SKM-1 (cell line): ENCODE measurements around the gene RYR3.

ENCODE experiments used
- DNase-seq: peaks from one replicate; lab custom pipeline; 2025; ENCODE audit not compliant: unreplicated experiment; lab: John Stamatoyannopoulos, UW

RYR3 gene

GRCh38 chr15:33317896-33318295, 7.1 kb downstream of the RYR3 start:
- DNase-seq, result no peak

- DNase-seq, result no peak
These were observed 9.2 kb downstream of the RYR3 start for GRCh38 chr15:33320017-33320416.

- no peak for DNase-seq
These were observed 11.3 kb downstream of the RYR3 start for GRCh38 chr15:33322091-33322490.

GRCh38 chr15:33324609-33325008, 13.8 kb downstream of the RYR3 start:
- DNase-seq, result no peak

- no peak for DNase-seq
These were observed 16.1 kb downstream of the RYR3 start for GRCh38 chr15:33326908-33327307.

GRCh38 chr15:33328106-33328505, 17.3 kb downstream of the RYR3 start:
- no peak for DNase-seq

- no peak for DNase-seq
These were observed 18.7 kb downstream of the RYR3 start for GRCh38 chr15:33329457-33329856.

GRCh38 chr15:33330931-33331330, 20.2 kb downstream of the RYR3 start:
- DNase-seq, result peak; percentile 100

GRCh38 chr15:33341953-33342352, 31.2 kb downstream of the RYR3 start:
- DNase-seq, result no peak

- DNase-seq, result no peak
These were observed 32.5 kb downstream of the RYR3 start for GRCh38 chr15:33343275-33343674.

GRCh38 chr15:33344111-33344510, 33.3 kb downstream of the RYR3 start:
- DNase-seq, result no peak

- DNase-seq, result no peak
These were observed 33.8 kb downstream of the RYR3 start for GRCh38 chr15:33344530-33344929.

- no peak for DNase-seq
These were observed 43.6 kb downstream of the RYR3 start for GRCh38 chr15:33354411-33354810.

- DNase-seq, result no peak
These were observed 47.1 kb downstream of the RYR3 start for GRCh38 chr15:33357845-33358244.

GRCh38 chr15:33358306-33358705, 47.5 kb downstream of the RYR3 start:
- DNase-seq, result no peak

GRCh38 chr15:33360886-33361285, 50.1 kb downstream of the RYR3 start:
- no peak for DNase-seq

- DNase-seq, result no peak
These were observed 59.3 kb downstream of the RYR3 start for GRCh38 chr15:33369941-33370622.

- DNase-seq, result no peak
These were observed 59.9 kb downstream of the RYR3 start for GRCh38 chr15:33370623-33371020.

GRCh38 chr15:33371159-33371558, 60.4 kb downstream of the RYR3 start:
- DNase-seq, result no peak

- no peak for DNase-seq
These were observed 63.6 kb downstream of the RYR3 start for GRCh38 chr15:33374226-33374914.

- no peak for DNase-seq
These were observed 64.5 kb downstream of the RYR3 start for GRCh38 chr15:33375236-33375635.

- DNase-seq, result no peak
These were observed 66.4 kb downstream of the RYR3 start for GRCh38 chr15:33377204-33377603.
